HepG2 (cell line): ENCODE measurements around the gene ERBB3. TPM values are rescaled to one million over a fixed set of nuclear protein-coding genes. Genes with fewer than 3 reads are reported as not detected.
A peak's percentile ranks its signal among the peaks of the same experiment; 100 is the strongest.

Experiments
- ATAC-seq: fragments of 200-7000 bp; cut with Tn5 transposase; 3 replicates; pipeline ENCODE4 v1.9.1; 2020; ENCODE audit warnings: mild to moderate bottlenecking, moderate library complexity
- BruUV-seq: library from RNA; stranded (reverse); fragments of 400-500 nt; replicated peaks from 2 replicates; lab custom pipeline; 2021; lab: Mats Ljungman, UMichigan
- CTCF ChIA-PET: fragments of 300-600 bp; formaldehyde crosslinking; extraction: SDS; loops from one replicate; lab custom pipeline; 2021; ENCODE audit warnings: low total read pairs, inconsistent platforms, low intra/inter-chr PET ratio; lab: Yijun Ruan, JAX
- POLR2A ChIA-PET: fragments of 350-600 bp; sonication (Branson Sonifier 250); formaldehyde crosslinking; loops from one replicate; lab custom pipeline; 2020; ENCODE audit warnings: antibody characterized with exemption, inconsistent platforms; lab: Yijun Ruan, JAX
- DNase-seq: peaks from one replicate; pipeline ENCODE4 v3.0.0-alpha.2; 2015; ENCODE audit warnings: low spot score
- FAIRE-seq: peaks from 3 replicates; lab custom pipeline; 2011; peaks lifted over from hg19 to GRCh38; lab: Jason Lieb, UNC
- H2AFZ ChIP-seq: one replicate; pipeline ENCODE4 v1.6.1; 2011; ENCODE audit warnings: low read length, inconsistent platforms
- H3K27ac ChIP-seq: fragments of 300-600 bp; 3 replicates; pipeline ENCODE4 v1.8.0; 2011; ENCODE audit warnings: mixed run types, mild to moderate bottlenecking, mixed read lengths, low read length, inconsistent platforms; ENCODE audit not compliant: insufficient read depth; ENCODE audit errors: extremely low read length
- H3K27me3 ChIP-seq, 2 experiments: fragments of 200-600 bp in 1 of 2; 2 replicates in 1 of 2; 3 replicates in 1 of 2; pipeline versions ENCODE4 v1.6.0 to v1.8.0; 2011; ENCODE audit warnings: low read length in 2 of 2, mild to moderate bottlenecking in 2 of 2, moderate library complexity in 2 of 2, inconsistent platforms in 1 of 2; ENCODE audit not compliant: insufficient read depth in 2 of 2, control insufficient read depth in 1 of 2
- H3K36me3 ChIP-seq, 2 experiments: fragments of 200-600 bp in 1 of 2; replicated peaks in 1 of 2; 2 replicates in 1 of 2; 3 replicates in 1 of 2; pipeline versions ENCODE4 v1.5.1 to v1.8.0; 2011; ENCODE audit warnings: low read length in 2 of 2, inconsistent platforms in 1 of 2; ENCODE audit not compliant: insufficient read depth in 2 of 2, control insufficient read depth in 1 of 2
- H3K4me1 ChIP-seq: 2 replicates; pipeline ENCODE4 v1.5.1; 2012; ENCODE audit warnings: low read length, inconsistent platforms; ENCODE audit not compliant: insufficient read depth
- H3K4me2 ChIP-seq: 2 replicates; pipeline ENCODE4 v1.6.0; 2011; ENCODE audit warnings: low read depth, low read length, inconsistent platforms
- H3K4me3 ChIP-seq, 3 experiments: fragments of 200-600 bp in 1 of 3; sonication (generic), shearing (Covaris generic) in 1 of 3; replicated peaks in 1 of 3; 2 replicates each; pipeline ENCODE4 v1.5.1; 2011 to 2016; ENCODE audit warnings: low read length in 3 of 3, inconsistent platforms in 2 of 3, low read depth in 2 of 3, mild to moderate bottlenecking in 2 of 3, control low read depth in 1 of 3, mixed read lengths in 1 of 3; ENCODE audit not compliant: insufficient read depth in 1 of 3
- H3K79me2 ChIP-seq: one replicate; pipeline ENCODE4 v1.6.1; 2011; ENCODE audit warnings: low read length, inconsistent platforms; ENCODE audit not compliant: insufficient read depth
- H3K9ac ChIP-seq: 2 replicates; pipeline ENCODE4 v1.6.0; 2011; ENCODE audit warnings: mild to moderate bottlenecking, low read depth, low read length, inconsistent platforms; ENCODE audit not compliant: insufficient read depth
- H3K9me3 ChIP-seq: 2 replicates; pipeline ENCODE4 v1.5.1; 2012; ENCODE audit warnings: mild to moderate bottlenecking, low read length
- H4K20me1 ChIP-seq: 2 replicates; pipeline ENCODE4 v1.6.0; 2011; ENCODE audit warnings: inconsistent platforms, mild to moderate bottlenecking, low read length, moderate library complexity; ENCODE audit not compliant: insufficient read depth
- HOXA9 ChIP-seq: sonication (generic); formaldehyde crosslinking; IDR thresholded peaks from 2 replicates; pipeline ENCODE4 v1.8.1; 2022; ENCODE audit warnings: missing genetic modification reagents, mild to moderate bottlenecking, moderate library complexity, borderline replicate concordance
- MED13 ChIP-seq: sonication (generic); formaldehyde crosslinking; IDR thresholded peaks from 2 replicates; pipeline ENCODE4 v1.5.0; 2020; ENCODE audit warnings: missing genetic modification reagents
- NONO ChIP-seq, 2 experiments: fragments of 450-650 bp in 1 of 2; sonication (generic) in 1 of 2; formaldehyde crosslinking in 1 of 2; IDR thresholded peaks in 1 of 2; conservative IDR thresholded peaks in 1 of 2; 2 replicates each; pipeline versions ENCODE4 v1.6.1 to v1.8.0; 2017 to 2022; ENCODE audit warnings: mild to moderate bottlenecking in 1 of 2, missing genetic modification reagents in 1 of 2, moderate library complexity in 1 of 2
- PRMT3 ChIP-seq: sonication (generic); formaldehyde crosslinking; IDR thresholded peaks from 2 replicates; pipeline ENCODE4 v1.8.1; 2022; ENCODE audit warnings: low read depth, mild to moderate bottlenecking, moderate library complexity, missing genetic modification reagents, borderline replicate concordance
- REL ChIP-seq: sonication (generic); formaldehyde crosslinking; conservative IDR thresholded peaks from 2 replicates; pipeline ENCODE4 v1.8.0; 2022; ENCODE audit warnings: mild to moderate bottlenecking, missing genetic modification reagents, moderate library complexity
- RNF2 ChIP-seq: fragments of 450-650 bp; conservative IDR thresholded peaks from 2 replicates; pipeline ENCODE4 v1.6.1; 2016; ENCODE audit warnings: low read depth
- TEAD2 ChIP-seq: sonication (generic); formaldehyde crosslinking; IDR thresholded peaks from 2 replicates; pipeline ENCODE4 v1.9.0; 2021; ENCODE audit warnings: missing genetic modification reagents
- ZFP62 ChIP-seq: sonication (generic); formaldehyde crosslinking; IDR thresholded peaks from 2 replicates; pipeline ENCODE4 v1.4.0; 2020; ENCODE audit warnings: missing genetic modification reagents
- ZKSCAN1 ChIP-seq: fragments of 150-350 bp; IDR thresholded peaks from 2 replicates; pipeline ENCODE4 v1.6.1; 2014; ENCODE audit warnings: low read length
- ZNF207 ChIP-seq: fragments of 450-650 bp; IDR thresholded peaks from 2 replicates; pipeline ENCODE4 v1.6.1; 2016; ENCODE audit warnings: antibody characterized with exemption, borderline replicate concordance
- ZNF263 ChIP-seq: sonication (generic); formaldehyde crosslinking; IDR thresholded peaks from 2 replicates; pipeline ENCODE4 v1.4.0; 2020; ENCODE audit warnings: missing genetic modification reagents
- ZNF33A ChIP-seq: sonication (generic); formaldehyde crosslinking; IDR thresholded peaks from 2 replicates; pipeline ENCODE4 v1.5.1; 2020; ENCODE audit warnings: missing genetic modification reagents, mild to moderate bottlenecking, moderate library complexity, borderline replicate concordance
- ZNF383 ChIP-seq: sonication (generic); formaldehyde crosslinking; IDR thresholded peaks from 2 replicates; pipeline ENCODE4 v1.4.0; 2020; ENCODE audit warnings: missing genetic modification reagents, mild to moderate bottlenecking, borderline replicate concordance
- ZNF614 ChIP-seq: IDR thresholded peaks from 2 replicates; pipeline ENCODE4 v1.6.1; 2018; ENCODE audit warnings: missing biosample characterization, missing genetic modification reagents, inconsistent platforms, borderline replicate concordance
- ZNF773 ChIP-seq: sonication (generic); formaldehyde crosslinking; IDR thresholded peaks from 2 replicates; pipeline ENCODE4 v1.4.0; 2020; ENCODE audit warnings: missing genetic modification reagents, borderline replicate concordance
- ZSCAN30 ChIP-seq: sonication (generic); formaldehyde crosslinking; IDR thresholded peaks from 2 replicates; pipeline ENCODE4 v1.5.0; 2020; ENCODE audit warnings: mild to moderate bottlenecking, missing genetic modification reagents
- WGBS: methylation state at CpG from one replicate; pipeline ENCODE4 v1.1.6; 2017; ENCODE audit warnings: low lambda C conversion rate; 5-methylcytosine and 5-hydroxymethylcytosine counted together
- in situ Hi-C: cut with HindIII; loops from 2 replicates; pipeline ENCODE4 v1.10.0; 2017; ENCODE audit warnings: low pct_unique_long_range_greater_than_20kb; ENCODE audit not compliant: extremely low pct_ligation_motif_present
- intact Hi-C: fragments of 100-400 bp; cut with micrococcal nuclease; formaldehyde crosslinking; loops from one replicate; pipeline ENCODE4 v1.10.0; 2022; ENCODE audit not compliant: unreplicated experiment
- polyA plus RNA-seq, 8 experiments: library from polyadenylated mRNA; depleted of rRNA in 3 of 8; stranded (reverse) in 7 of 8; unstranded in 1 of 8; fragments of >200 nt; fragmentation: Illumina TruSeq in 4 of 8; extraction: Trizol in 4 of 8; gene quantifications; 2 replicates each; pipeline versions ENCODE4 v1.2.1 to v1.2.3, GENCODE V29; 2011 to 2016; ENCODE audit warnings: low read depth in 4 of 8, missing spikeins in 1 of 8, mixed read lengths in 1 of 8; ENCODE audit not compliant: insufficient read depth in 1 of 8
- total RNA-seq, 5 experiments: library from RNA; depleted of rRNA; stranded (reverse); fragments of >200 nt; fragmentation: Illumina TruSeq; extraction: Trizol; gene quantifications; 2 replicates each; pipeline ENCODE4 v1.2.3, GENCODE V29; 2016; ENCODE audit warnings: low read depth in 1 of 5

Gene ERBB3
- total and polyA plus RNA-seq, 2 of the 13 experiments (the other 11 are each of a cell fraction or from before 2014, with no cell fraction given) = 93.6 to 358 TPM

GRCh38 chr12:56104815-56105608 lies 25.0 kb downstream of the ERBB3 start (continued):
- TF ChIP-seq PRMT3 (CRISPR knock-in tag) (no peak), TEAD2 (0 out of 2 replicates have a peak, but pooled peaks have one; percentile 3), ZSCAN30 (CRISPR knock-in tag) (no peak), REL (CRISPR knock-in tag) (no peak), ZKSCAN1 (no peak; the same call in 1 of the 2 replicates), ZNF614 (CRISPR knock-in tag) (no peak), HOXA9 (CRISPR knock-in tag) (no peak), ZNF207 (no peak), ZNF33A (CRISPR knock-in tag) (no peak), RNF2 (no peak), ZFP62 (CRISPR knock-in tag) (no peak), ZNF773 (CRISPR knock-in tag) (no peak), MED13 (CRISPR knock-in tag) (no peak)

GRCh38 chr12:56105609-56105902 lies 25.6 kb downstream of the ERBB3 start:
- peaks cover 24 to 57% of the 10 kb centered on the region in 2 experiments for H3K36me3 ChIP-seq
- POLR2A ChIA-PET = interaction anchor here (1.0 to 6.5 kb wide), 5 partner anchors 10 to 53 kb away, joined by 3 to 279 read pairs (median 30); partner anchors contain the start of genes ERBB3, ESYT1, MYL6 and RPL41
- FAIRE-seq (no peak), ATAC-seq (no peak), DNase-seq (no peak)
- H3K4me2 ChIP-seq = peak overlapping the region; percentile 88
- in situ Hi-C loops (no loop called here), intact Hi-C loops (loop anchor here (2.0 kb wide), 1 partner anchor 59 kb away; no protein-coding TSS in a partner anchor)
- no TSS peak for BruUV-seq
- H3K4me1 ChIP-seq = peaks cover 35% of the 10 kb centered on the region
- H3K4me3 ChIP-seq = peak overlapping the region; percentile 48 to 85 (median 74)
- TF ChIP-seq ZNF383 (CRISPR knock-in tag) (no peak), ZNF263 (CRISPR knock-in tag) (peak; percentile 66), NONO (IDR thresholded peaks at IDR 0.05) (no peak), NONO (CRISPR knock-in tag; conservative IDR thresholded peaks at IDR 0.05) (no peak)
- CTCF ChIA-PET = no interaction called here
- peak overlapping the region; percentile 76 for H3K27ac ChIP-seq
- 8% methylated on average over 2 of the region's 2 CpGs for WGBS
- peaks cover 4% of the 10 kb centered on the region for H4K20me1 ChIP-seq
- H3K79me2 ChIP-seq = peaks cover 34% of the 10 kb centered on the region
- H2AFZ ChIP-seq = no peak overlapping the region
- no peaks in the 10 kb centered on the region for H3K9me3 ChIP-seq
- H3K27me3 ChIP-seq = no peaks in the 10 kb centered on the region
- H3K9ac ChIP-seq = peak overlapping the region; percentile 88
